Mucosa of stomach (tissue), 1 donor: ENCODE data around the gene RAP1A.

Source experiments
- H3K27me3 ChIP-seq: one replicate; pipeline ENCODE4 v1.7.0; 2013; ENCODE audit warnings: mild to moderate bottlenecking, low read length; ENCODE audit not compliant: control insufficient read depth, insufficient read depth
- H3K36me3 ChIP-seq: one replicate; pipeline ENCODE4 v1.7.0; 2013; ENCODE audit warnings: low read length; ENCODE audit not compliant: control insufficient read depth, insufficient read depth
- H3K4me1 ChIP-seq: one replicate; pipeline ENCODE4 v1.7.0; 2013; ENCODE audit warnings: mild to moderate bottlenecking, low read length; ENCODE audit not compliant: control insufficient read depth, insufficient read depth
- H3K4me3 ChIP-seq: one replicate; pipeline ENCODE4 v1.7.0; 2013; ENCODE audit warnings: low read length
- H3K9ac ChIP-seq: one replicate; pipeline ENCODE4 v1.7.0; 2013; ENCODE audit warnings: mild to moderate bottlenecking, low read length, moderate library complexity
- H3K9me3 ChIP-seq: one replicate; pipeline ENCODE4 v1.7.0; 2013; ENCODE audit warnings: mild to moderate bottlenecking, low read length, moderate library complexity; ENCODE audit not compliant: control insufficient read depth
- donor health status: Pancreatic carcinoma.

The RAP1A gene

DNA sequence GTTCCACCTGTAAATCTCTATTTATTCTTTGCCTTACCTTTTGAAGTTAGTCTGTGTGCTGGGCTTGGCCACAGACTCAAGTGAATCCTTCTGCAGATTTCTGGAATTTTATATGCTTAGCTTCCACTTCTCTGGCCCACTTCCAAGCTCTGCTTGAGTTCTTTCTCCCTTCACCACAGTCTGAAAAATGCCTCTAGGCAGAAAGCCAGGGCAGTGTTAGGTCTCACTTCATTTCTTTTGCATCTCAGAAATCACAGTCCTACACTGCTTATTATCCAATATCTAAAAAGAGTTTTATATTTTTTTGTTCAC is 70.7 kb downstream of the RAP1A start:
- Histone ChIP-seq H3K27me3 (no peaks in the 10 kb centered on the region), H3K9ac (no peak overlapping the region), H3K4me3 (no peak overlapping the region), H3K9me3 (no peaks in the 10 kb centered on the region), H3K36me3 (peaks cover 7% of the 10 kb centered on the region), H3K4me1 (no peaks in the 10 kb centered on the region)

DNA sequence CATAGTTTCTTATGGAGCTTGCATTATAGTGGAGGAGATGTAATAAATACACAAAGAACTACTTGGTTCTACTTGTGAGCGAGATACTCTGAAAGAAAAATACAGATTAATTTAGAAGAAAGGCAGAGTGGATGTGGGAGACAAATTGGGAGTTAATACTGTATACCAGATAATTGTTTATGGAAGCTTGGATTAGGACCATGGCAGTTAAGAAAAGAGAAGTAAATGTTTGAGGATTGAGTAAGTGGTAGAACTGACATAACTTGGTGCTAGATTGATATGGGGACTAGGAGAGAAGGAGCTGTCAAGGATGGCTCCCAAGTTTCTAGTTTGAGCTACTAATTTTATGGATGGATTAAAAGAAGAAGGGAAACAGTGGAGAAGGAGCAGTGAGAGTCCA is 72.3 kb downstream of the RAP1A start:
- Histone ChIP-seq H3K27me3 (no peaks in the 10 kb centered on the region), H3K36me3 (peaks cover 7% of the 10 kb centered on the region), H3K9me3 (no peaks in the 10 kb centered on the region), H3K4me3 (no peak overlapping the region), H3K4me1 (no peaks in the 10 kb centered on the region), H3K9ac (no peak overlapping the region)

GRCh38 chr1:111695801-111696200 is 76.2 kb downstream of the RAP1A start:
- no peaks in the 10 kb centered on the region for H3K27me3 ChIP-seq
- H3K36me3 ChIP-seq, result peaks cover 12% of the 10 kb centered on the region
- H3K9ac ChIP-seq, result no peak overlapping the region
- no peaks in the 10 kb centered on the region for H3K4me1 ChIP-seq
- no peaks in the 10 kb centered on the region for H3K9me3 ChIP-seq
- H3K4me3 ChIP-seq, result no peak overlapping the region

- Histone ChIP-seq H3K4me1 (no peaks in the 10 kb centered on the region), H3K4me3 (no peak overlapping the region), H3K9ac (no peak overlapping the region), H3K27me3 (no peaks in the 10 kb centered on the region), H3K9me3 (no peaks in the 10 kb centered on the region), H3K36me3 (peaks cover 12% of the 10 kb centered on the region)
Measured at GRCh38 chr1:111696330-111696729, 76.7 kb downstream of the RAP1A start.

GRCh38 chr1:111699268-111699667 is 79.7 kb downstream of the RAP1A start:
- H3K4me3 ChIP-seq, result no peak overlapping the region

GRCh38 chr1:111702504-111703050 is 83.0 kb downstream of the RAP1A start:
- no peak overlapping the region for H3K9ac ChIP-seq
- H3K9me3 ChIP-seq, result no peaks in the 10 kb centered on the region
- no peaks in the 10 kb centered on the region for H3K4me1 ChIP-seq
- peaks cover 6% of the 10 kb centered on the region for H3K36me3 ChIP-seq
- H3K4me3 ChIP-seq, result no peak overlapping the region
- H3K27me3 ChIP-seq, result no peaks in the 10 kb centered on the region

More at GRCh38 chr1:111699268-111699667, 79.7 kb downstream of the RAP1A start:
- no peaks in the 10 kb centered on the region for H3K4me1 ChIP-seq
- peaks cover 6% of the 10 kb centered on the region for H3K36me3 ChIP-seq
- no peaks in the 10 kb centered on the region for H3K27me3 ChIP-seq
- H3K9ac ChIP-seq, result no peak overlapping the region
- no peaks in the 10 kb centered on the region for H3K9me3 ChIP-seq

- no peaks in the 10 kb centered on the region for H3K4me1 ChIP-seq
- H3K27me3 ChIP-seq, result no peaks in the 10 kb centered on the region
- H3K9ac ChIP-seq, result no peak overlapping the region
- no peaks in the 10 kb centered on the region for H3K9me3 ChIP-seq
- no peak overlapping the region for H3K4me3 ChIP-seq
- peaks cover 6% of the 10 kb centered on the region for H3K36me3 ChIP-seq
Measured at GRCh38 chr1:111704240-111704639, 84.7 kb downstream of the RAP1A start.

- Histone ChIP-seq H3K36me3 (peaks cover 4% of the 10 kb centered on the region), H3K4me3 (no peak overlapping the region), H3K4me1 (no peaks in the 10 kb centered on the region), H3K9me3 (no peaks in the 10 kb centered on the region), H3K27me3 (no peaks in the 10 kb centered on the region), H3K9ac (no peak overlapping the region)
Measured at GRCh38 chr1:111704776-111705175, 85.2 kb downstream of the RAP1A start.

DNA sequence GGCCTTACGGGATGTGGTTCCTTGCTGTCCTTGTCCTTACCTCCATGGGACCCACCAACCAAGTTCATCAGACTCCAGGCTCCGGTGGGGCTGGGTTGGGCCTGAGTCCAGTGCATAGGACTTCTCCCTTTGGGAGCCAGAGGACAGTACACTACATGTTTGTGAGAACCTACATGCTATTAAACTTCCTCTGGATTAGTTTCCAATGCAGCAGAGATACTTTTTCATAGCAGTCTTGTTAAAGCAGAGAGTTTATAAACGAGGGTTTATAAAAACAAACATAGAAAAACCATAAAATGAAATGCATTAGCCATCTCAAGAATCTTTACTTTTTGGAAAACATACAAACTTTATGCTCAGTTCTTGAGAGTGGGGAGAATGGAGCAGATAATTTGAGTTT is 86.3 kb downstream of the RAP1A start:
- Histone ChIP-seq H3K27me3 (no peaks in the 10 kb centered on the region), H3K9me3 (no peaks in the 10 kb centered on the region), H3K4me1 (no peaks in the 10 kb centered on the region), H3K4me3 (no peak overlapping the region), H3K36me3 (no peaks in the 10 kb centered on the region), H3K9ac (no peak overlapping the region)

- no peak overlapping the region for H3K9ac ChIP-seq
- H3K4me1 ChIP-seq, result no peaks in the 10 kb centered on the region
- no peaks in the 10 kb centered on the region for H3K36me3 ChIP-seq
- no peak overlapping the region for H3K4me3 ChIP-seq
- H3K27me3 ChIP-seq, result no peaks in the 10 kb centered on the region
- H3K9me3 ChIP-seq, result no peaks in the 10 kb centered on the region
Measured at GRCh38 chr1:111706921-111707320, 87.3 kb downstream of the RAP1A start.

- Histone ChIP-seq H3K4me3 (no peak overlapping the region), H3K36me3 (no peaks in the 10 kb centered on the region), H3K9ac (no peak overlapping the region), H3K9me3 (no peaks in the 10 kb centered on the region), H3K4me1 (no peaks in the 10 kb centered on the region), H3K27me3 (no peaks in the 10 kb centered on the region)
Measured at GRCh38 chr1:111707906-111708305, 88.3 kb downstream of the RAP1A start.

DNA sequence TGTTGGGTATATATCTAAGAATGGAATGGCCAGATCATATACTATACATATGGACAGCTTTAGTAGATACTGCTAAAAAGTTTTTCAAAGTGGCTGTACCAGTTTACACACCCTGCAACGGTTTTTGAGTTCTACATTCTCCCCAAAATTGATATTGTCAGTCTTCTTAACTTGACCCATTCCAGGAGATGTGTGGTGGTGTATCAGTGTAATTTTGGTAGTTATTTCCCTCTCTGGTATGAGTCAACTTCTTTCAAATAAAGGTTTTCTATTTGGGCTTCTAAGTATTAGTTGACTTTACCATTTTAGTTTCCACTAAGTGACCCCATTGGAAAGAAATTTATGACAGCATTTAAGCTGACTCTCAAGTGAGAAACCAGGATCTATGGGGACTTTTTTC is 90.4 kb downstream of the RAP1A start:
- Histone ChIP-seq H3K4me3 (no peak overlapping the region), H3K9ac (no peak overlapping the region), H3K9me3 (no peaks in the 10 kb centered on the region), H3K27me3 (no peaks in the 10 kb centered on the region), H3K36me3 (no peaks in the 10 kb centered on the region), H3K4me1 (no peaks in the 10 kb centered on the region)

- no peaks in the 10 kb centered on the region for H3K9me3 ChIP-seq
- H3K4me1 ChIP-seq, result peaks cover 12% of the 10 kb centered on the region
- H3K36me3 ChIP-seq, result no peaks in the 10 kb centered on the region
- no peak overlapping the region for H3K9ac ChIP-seq
- H3K4me3 ChIP-seq, result no peak overlapping the region
- no peaks in the 10 kb centered on the region for H3K27me3 ChIP-seq
Measured at GRCh38 chr1:111716333-111716732, 96.7 kb downstream of the RAP1A start.
